MM.1S (cell line): ENCODE results near the gene TANC1.

Experiments
- DNase-seq: peaks from one replicate; pipeline ENCODE4 v3.0.0-alpha.2; 2015
- H2AFZ ChIP-seq: fragments of 300-600 bp; sonication (generic); 2 replicates; pipeline ENCODE4 v1.6.0; 2016; ENCODE audit warnings: antibody characterized with exemption, low read length
- H3F3A ChIP-seq: fragments of 300-600 bp; sonication (generic); 2 replicates; pipeline ENCODE4 v1.6.1; 2016; ENCODE audit warnings: mild to moderate bottlenecking, antibody characterized with exemption, low read length, moderate library complexity, mixed read lengths; ENCODE audit not compliant: insufficient read depth
- H3K27ac ChIP-seq: fragments of 300-600 bp; sonication (generic); 2 replicates; pipeline ENCODE4 v1.5.1; 2016; ENCODE audit warnings: mild to moderate bottlenecking, low read length
- H3K27me3 ChIP-seq: fragments of 300-600 bp; sonication (generic); replicated peaks from 2 replicates; pipeline ENCODE4 v1.6.0; 2016; ENCODE audit warnings: low read length; ENCODE audit not compliant: insufficient read depth
- H3K36me3 ChIP-seq: fragments of 300-600 bp; sonication (generic); replicated peaks from 2 replicates; pipeline ENCODE4 v1.6.1; 2016; ENCODE audit warnings: mild to moderate bottlenecking, low read length, mixed read lengths; ENCODE audit not compliant: insufficient read depth
- H3K4me1 ChIP-seq: fragments of 300-600 bp; sonication (generic); 2 replicates; pipeline ENCODE4 v1.6.1; 2016; ENCODE audit warnings: low read length, mixed read lengths
- H3K4me2 ChIP-seq: fragments of 300-600 bp; sonication (generic); 2 replicates; pipeline ENCODE4 v1.6.0; 2016; ENCODE audit warnings: low read depth, low read length
- H3K4me3 ChIP-seq: fragments of 300-600 bp; sonication (generic); 2 replicates; pipeline ENCODE4 v1.5.1; 2016; ENCODE audit warnings: low read length, mixed read lengths
- H3K79me2 ChIP-seq: fragments of 300-600 bp; sonication (generic); 2 replicates; pipeline ENCODE4 v1.6.1; 2016; ENCODE audit warnings: mixed run types, low read length, mixed read lengths
- H3K9ac ChIP-seq: fragments of 300-600 bp; sonication (generic); 2 replicates; pipeline ENCODE4 v1.6.1; 2016; ENCODE audit warnings: low read length, mixed read lengths
- H3K9me2 ChIP-seq: fragments of 300-600 bp; sonication (generic); replicated peaks from 2 replicates; pipeline ENCODE4 v1.6.1; 2016; ENCODE audit warnings: mild to moderate bottlenecking, low read length, mixed read lengths; ENCODE audit not compliant: insufficient read depth
- H3K9me3 ChIP-seq: fragments of 300-600 bp; sonication (generic); replicated peaks from 2 replicates; pipeline ENCODE4 v1.6.1; 2016; ENCODE audit warnings: mild to moderate bottlenecking, low read length, mixed read lengths; ENCODE audit not compliant: insufficient read depth
- H4K20me1 ChIP-seq: fragments of 300-600 bp; sonication (generic); 2 replicates; pipeline ENCODE4 v1.6.1; 2016; ENCODE audit warnings: mild to moderate bottlenecking, low read length, moderate library complexity, mixed read lengths; ENCODE audit not compliant: insufficient read depth
- EZH2 ChIP-seq: fragments of 300-600 bp; sonication (generic); optimal IDR thresholded peaks from 2 replicates; pipeline ENCODE3; 2017; ENCODE audit warnings: low read depth, mild to moderate bottlenecking, antibody characterized with exemption, low read length, mixed read lengths
- EZH2phosphoT487 ChIP-seq: fragments of 300-600 bp; sonication (generic); IDR thresholded peaks from 2 replicates; pipeline ENCODE4 v1.6.1; 2018; ENCODE audit warnings: antibody characterized with exemption, low read length
- TF ChIP-seq, protein P1 (sequence below): fragments of 300-600 bp; sonication (generic); IDR thresholded peaks from 2 replicates; pipeline ENCODE4 v1.5.1; 2016; ENCODE audit warnings: antibody characterized with exemption, low read length, mixed read lengths

The TANC1 gene

DNA sequence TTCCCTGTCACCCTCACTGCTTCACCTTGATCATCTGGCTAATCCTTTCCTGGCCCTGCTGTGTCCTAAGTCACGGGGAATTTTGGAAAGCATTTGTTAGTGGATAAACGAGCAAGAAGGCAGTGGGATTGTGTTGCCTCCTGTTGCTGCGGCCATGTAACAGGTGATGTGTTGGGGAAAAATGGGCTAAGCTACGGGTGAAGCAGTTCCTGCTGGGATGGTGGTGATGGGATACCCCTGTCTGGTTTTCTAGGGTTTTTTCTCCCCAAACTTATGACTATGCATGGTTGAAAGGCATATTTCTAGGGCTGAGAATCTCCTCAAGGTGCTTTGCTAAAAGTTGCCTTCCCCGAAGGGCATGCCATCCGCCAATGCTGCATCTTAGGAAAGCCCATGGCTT is 249.9 kb downstream of the TANC1 start:
- H3K4me1 ChIP-seq, result no peaks in the 10 kb centered on the region
- H3K9me3 ChIP-seq, result no peaks in the 10 kb centered on the region
- H3K79me2 ChIP-seq, result no peaks in the 10 kb centered on the region
- H3K27ac ChIP-seq, result no peak overlapping the region
- no peaks in the 10 kb centered on the region for H3K27me3 ChIP-seq
- no peaks in the 10 kb centered on the region for H3F3A ChIP-seq
- no peak overlapping the region for H3K9ac ChIP-seq
- TF ChIP-seq, protein P1, sequence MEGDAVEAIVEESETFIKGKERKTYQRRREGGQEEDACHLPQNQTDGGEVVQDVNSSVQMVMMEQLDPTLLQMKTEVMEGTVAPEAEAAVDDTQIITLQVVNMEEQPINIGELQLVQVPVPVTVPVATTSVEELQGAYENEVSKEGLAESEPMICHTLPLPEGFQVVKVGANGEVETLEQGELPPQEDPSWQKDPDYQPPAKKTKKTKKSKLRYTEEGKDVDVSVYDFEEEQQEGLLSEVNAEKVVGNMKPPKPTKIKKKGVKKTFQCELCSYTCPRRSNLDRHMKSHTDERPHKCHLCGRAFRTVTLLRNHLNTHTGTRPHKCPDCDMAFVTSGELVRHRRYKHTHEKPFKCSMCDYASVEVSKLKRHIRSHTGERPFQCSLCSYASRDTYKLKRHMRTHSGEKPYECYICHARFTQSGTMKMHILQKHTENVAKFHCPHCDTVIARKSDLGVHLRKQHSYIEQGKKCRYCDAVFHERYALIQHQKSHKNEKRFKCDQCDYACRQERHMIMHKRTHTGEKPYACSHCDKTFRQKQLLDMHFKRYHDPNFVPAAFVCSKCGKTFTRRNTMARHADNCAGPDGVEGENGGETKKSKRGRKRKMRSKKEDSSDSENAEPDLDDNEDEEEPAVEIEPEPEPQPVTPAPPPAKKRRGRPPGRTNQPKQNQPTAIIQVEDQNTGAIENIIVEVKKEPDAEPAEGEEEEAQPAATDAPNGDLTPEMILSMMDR, result no peak
- TF ChIP-seq EZH2phosphoT487, result no peak
- no peak for TF ChIP-seq EZH2
- H4K20me1 ChIP-seq, result no peaks in the 10 kb centered on the region
- no peaks in the 10 kb centered on the region for H3K9me2 ChIP-seq
- H3K36me3 ChIP-seq, result no peaks in the 10 kb centered on the region
- no peak overlapping the region for H3K4me2 ChIP-seq
- no peak overlapping the region for H2AFZ ChIP-seq
- DNase-seq, result no peak
- no peak overlapping the region for H3K4me3 ChIP-seq

DNA sequence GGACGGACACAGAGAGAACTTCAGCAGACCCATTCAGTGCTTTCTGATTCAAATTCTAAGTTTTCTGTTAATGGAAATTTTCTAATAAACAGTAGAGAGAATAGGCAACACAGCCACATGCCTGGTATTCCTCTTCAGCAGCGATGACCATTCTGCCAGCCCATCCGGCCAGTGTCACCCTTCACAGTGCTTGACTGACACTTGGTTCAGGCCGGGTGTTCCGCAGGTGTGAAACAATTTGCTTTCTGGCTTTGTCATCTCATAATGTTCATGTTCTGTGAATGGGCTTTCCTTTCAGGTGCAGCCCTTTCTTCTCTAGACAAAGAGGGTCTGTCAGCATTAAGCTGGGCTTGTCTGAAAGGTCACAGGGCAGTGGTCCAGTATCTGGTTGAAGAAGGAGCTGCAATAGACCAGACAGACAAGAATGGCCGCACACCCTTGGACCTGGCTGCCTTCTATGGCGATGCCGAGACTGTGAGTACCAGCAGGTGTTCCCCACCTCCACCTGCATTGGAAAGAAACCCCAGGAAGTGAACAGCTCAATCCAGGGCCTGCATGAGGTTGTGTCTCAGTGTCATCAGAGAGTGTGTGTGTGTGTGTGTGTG is 251.1 kb downstream of the TANC1 start:
- Histone ChIP-seq H3K27ac (no peak overlapping the region), H3K36me3 (no peaks in the 10 kb centered on the region), H3F3A (no peaks in the 10 kb centered on the region), H4K20me1 (no peaks in the 10 kb centered on the region), H3K4me2 (no peak overlapping the region), H2AFZ (no peak overlapping the region), H3K27me3 (no peaks in the 10 kb centered on the region), H3K9ac (no peak overlapping the region), H3K79me2 (no peaks in the 10 kb centered on the region), H3K9me3 (no peaks in the 10 kb centered on the region), H3K4me1 (no peaks in the 10 kb centered on the region), H3K9me2 (no peaks in the 10 kb centered on the region), H3K4me3 (no peak overlapping the region)
- TF ChIP-seq EZH2phosphoT487 (no peak), EZH2 (no peak)
- no peak for DNase-seq

GRCh38 chr2:159224061-159224813 is 255.8 kb downstream of the TANC1 start:
- Histone ChIP-seq H4K20me1 (no peaks in the 10 kb centered on the region), H3K9me3 (no peaks in the 10 kb centered on the region), H3K9me2 (no peaks in the 10 kb centered on the region), H3K27ac (no peak overlapping the region), H2AFZ (no peak overlapping the region), H3K27me3 (no peaks in the 10 kb centered on the region), H3K4me1 (peaks cover 9% of the 10 kb centered on the region), H3F3A (0 out of 2 replicates have a peak, but pooled peaks cover 3% of the 10 kb centered on the region), H3K36me3 (no peaks in the 10 kb centered on the region), H3K9ac (no peak overlapping the region), H3K4me2 (no peak overlapping the region), H3K4me3 (no peak overlapping the region), H3K79me2 (no peaks in the 10 kb centered on the region)
- no peak for TF ChIP-seq EZH2phosphoT487
- TF ChIP-seq, protein P1, result no peak
- TF ChIP-seq EZH2, result no peak
- DNase-seq, result no peak
